Renal cortical epithelial cell (primary cell): Measurements from ENCODE around the gene BCL11B. TPM values are rescaled to one million over a fixed set of nuclear protein-coding genes. Genes with fewer than 3 reads are reported as not detected.

ENCODE experiments used
- DNase-seq: peaks from one replicate; pipeline ENCODE4 v3.0.0-alpha.2; 2011; ENCODE audit warnings: low read depth
- total RNA-seq: library from RNA; depleted of rRNA; stranded (reverse); fragments of >200 nt; gene quantifications from 2 replicates; pipeline ENCODE4 v1.2.3, GENCODE V29; 2014

Gene BCL11B
- total RNA-seq, 1 donor from 2014 or later = 0.20 TPM

- DNase-seq = no peak
These were observed 134.0 kb downstream of the BCL11B start for GRCh38 chr14:99137913-99138571.

- DNase-seq = no peak
These were observed 134.8 kb downstream of the BCL11B start for GRCh38 chr14:99137001-99137700.

- no peak for DNase-seq
These were observed 135.6 kb downstream of the BCL11B start for GRCh38 chr14:99136401-99136800.

GRCh38 chr14:99136047-99136400 lies 136.0 kb downstream of the BCL11B start:
- DNase-seq = no peak

- no peak for DNase-seq
These were observed 137.4 kb downstream of the BCL11B start for GRCh38 chr14:99134516-99135046.

- no peak for DNase-seq
These were observed 138.1 kb downstream of the BCL11B start for GRCh38 chr14:99133636-99134515.

GRCh38 chr14:99132821-99133635 lies 139.0 kb downstream of the BCL11B start:
- DNase-seq = no peak

GRCh38 chr14:99131632-99132271 lies 140.2 kb downstream of the BCL11B start:
- DNase-seq = no peak

GRCh38 chr14:99129998-99130397 lies 142.0 kb downstream of the BCL11B start:
- no peak for DNase-seq

GRCh38 chr14:99129211-99129696 lies 142.7 kb downstream of the BCL11B start:
- no peak for DNase-seq

GRCh38 chr14:99128185-99128584 lies 143.8 kb downstream of the BCL11B start:
- no peak for DNase-seq

GRCh38 chr14:99127651-99128167 lies 144.3 kb downstream of the BCL11B start:
- DNase-seq = peak; percentile 26

GRCh38 chr14:99125616-99126431 lies 146.2 kb downstream of the BCL11B start:
- DNase-seq = no peak

GRCh38 chr14:99125113-99125512 lies 146.9 kb downstream of the BCL11B start:
- no peak for DNase-seq

GRCh38 chr14:99124482-99125105 lies 147.4 kb downstream of the BCL11B start:
- no peak for DNase-seq

- DNase-seq = no peak
These were observed 148.7 kb downstream of the BCL11B start for GRCh38 chr14:99123208-99123870.

- DNase-seq = no peak
These were observed 149.4 kb downstream of the BCL11B start for GRCh38 chr14:99122521-99123125.

GRCh38 chr14:99121319-99121875 lies 150.6 kb downstream of the BCL11B start:
- DNase-seq = no peak
